NCI-H1694 (cell line): ENCODE measurements around the gene NCOA7.
"Not testable (repeated sequence)": the region's sequence is repeated elsewhere in the genome, so short reads cannot be mapped to it uniquely, and the experiment has no call there.

ENCODE experiments used
- DNase-seq: peaks from one replicate; lab custom pipeline; 2025; lab: John Stamatoyannopoulos, UW

The NCOA7 gene

GRCh38 chr6:125918681-125919566 is 128.2 kb downstream of the NCOA7 start:
- DNase-seq: no peak

- DNase-seq: no peak
Observed at GRCh38 chr6:125919618-125920017, 128.9 kb downstream of the NCOA7 start.

- no peak for DNase-seq
Observed at GRCh38 chr6:125922322-125922860, 131.6 kb downstream of the NCOA7 start.

GRCh38 chr6:125923366-125923877 is 132.7 kb downstream of the NCOA7 start:
- DNase-seq: no peak

GRCh38 chr6:125924169-125924568 is 133.4 kb downstream of the NCOA7 start:
- DNase-seq: no peak

- DNase-seq: no peak
Observed at GRCh38 chr6:125924697-125925358, 134.1 kb downstream of the NCOA7 start.

- no peak for DNase-seq
Observed at GRCh38 chr6:125926711-125927110, 136.0 kb downstream of the NCOA7 start.

GRCh38 chr6:125927761-125928160 is 137.0 kb downstream of the NCOA7 start:
- DNase-seq: no peak

- DNase-seq: no peak
Observed at GRCh38 chr6:125930765-125931418, 140.1 kb downstream of the NCOA7 start.

- no peak for DNase-seq
Observed at GRCh38 chr6:125931733-125932450, 141.1 kb downstream of the NCOA7 start.

GRCh38 chr6:125932451-125932795 is 141.7 kb downstream of the NCOA7 start:
- no peak for DNase-seq

- not testable (repeated sequence) for DNase-seq
Observed at GRCh38 chr6:125935520-125935919, 144.8 kb downstream of the NCOA7 start.

GRCh38 chr6:125939026-125939425 is 148.3 kb downstream of the NCOA7 start:
- DNase-seq: no peak

GRCh38 chr6:125939791-125940190 is 149.0 kb downstream of the NCOA7 start:
- DNase-seq: no peak

- no peak for DNase-seq
Observed at GRCh38 chr6:125940247-125941041, 149.7 kb downstream of the NCOA7 start.

GRCh38 chr6:125942672-125943527 is 152.1 kb downstream of the NCOA7 start:
- no peak for DNase-seq

GRCh38 chr6:125943528-125944433 is 153.0 kb downstream of the NCOA7 start:
- DNase-seq: no peak

GRCh38 chr6:125944434-125944816 is 153.7 kb downstream of the NCOA7 start:
- no peak for DNase-seq

GRCh38 chr6:125944896-125945295 is 154.1 kb downstream of the NCOA7 start:
- DNase-seq: no peak
